Epithelial cell of proximal tubule (primary cell): ENCODE measurements around the gene ZSCAN29. TPM values are rescaled to one million over a fixed set of nuclear protein-coding genes. Genes with fewer than 3 reads are reported as not detected.
A peak's percentile ranks its signal among the peaks of the same experiment; 100 is the strongest.
"Not testable (repeated sequence)": the region's sequence is repeated elsewhere in the genome, so short reads cannot be mapped to it uniquely, and the experiment has no call there.

ENCODE experiments used
- DNase-seq: peaks from one replicate; pipeline ENCODE4 v3.0.0-alpha.2; 2011; ENCODE audit warnings: low read depth
- H3K4me3 ChIP-seq: 2 replicates; pipeline ENCODE4 v1.5.1; 2011; ENCODE audit warnings: low read depth, mild to moderate bottlenecking, low read length
- total RNA-seq: library from RNA; depleted of rRNA; stranded (reverse); fragments of >200 nt; gene quantifications from 2 replicates; pipeline ENCODE4 v1.2.3, GENCODE V29; 2015
- TF ChIP-seq, protein P1 (sequence below): conservative IDR thresholded peaks from 2 replicates; pipeline ENCODE4 v1.5.1; 2012; ENCODE audit warnings: low read depth, mild to moderate bottlenecking, low read length

ZSCAN29 gene
- total RNA-seq, 1 donor from 2014 or later, result 29.1 TPM

DNA sequence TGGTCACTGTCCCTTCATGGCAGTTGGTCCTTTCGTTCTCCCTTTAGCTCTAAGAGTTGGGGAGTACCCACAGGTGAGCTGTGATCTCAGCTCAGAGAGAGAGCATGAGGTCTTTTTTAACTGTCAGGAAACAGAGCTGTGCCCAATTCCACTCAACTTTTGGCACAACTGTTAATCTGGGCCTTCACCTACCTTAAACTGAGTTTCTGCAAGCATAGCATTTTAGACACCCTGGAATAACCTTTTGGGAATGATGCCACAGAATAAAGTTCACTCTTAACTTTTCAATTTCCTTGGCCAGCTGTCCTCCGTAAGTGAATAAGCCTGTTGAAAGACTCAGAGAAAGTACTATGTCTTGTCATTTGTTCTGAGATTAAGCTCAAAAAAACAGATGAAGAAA, 36.0 kb upstream of the ZSCAN29 start:
- TF ChIP-seq, protein P1, sequence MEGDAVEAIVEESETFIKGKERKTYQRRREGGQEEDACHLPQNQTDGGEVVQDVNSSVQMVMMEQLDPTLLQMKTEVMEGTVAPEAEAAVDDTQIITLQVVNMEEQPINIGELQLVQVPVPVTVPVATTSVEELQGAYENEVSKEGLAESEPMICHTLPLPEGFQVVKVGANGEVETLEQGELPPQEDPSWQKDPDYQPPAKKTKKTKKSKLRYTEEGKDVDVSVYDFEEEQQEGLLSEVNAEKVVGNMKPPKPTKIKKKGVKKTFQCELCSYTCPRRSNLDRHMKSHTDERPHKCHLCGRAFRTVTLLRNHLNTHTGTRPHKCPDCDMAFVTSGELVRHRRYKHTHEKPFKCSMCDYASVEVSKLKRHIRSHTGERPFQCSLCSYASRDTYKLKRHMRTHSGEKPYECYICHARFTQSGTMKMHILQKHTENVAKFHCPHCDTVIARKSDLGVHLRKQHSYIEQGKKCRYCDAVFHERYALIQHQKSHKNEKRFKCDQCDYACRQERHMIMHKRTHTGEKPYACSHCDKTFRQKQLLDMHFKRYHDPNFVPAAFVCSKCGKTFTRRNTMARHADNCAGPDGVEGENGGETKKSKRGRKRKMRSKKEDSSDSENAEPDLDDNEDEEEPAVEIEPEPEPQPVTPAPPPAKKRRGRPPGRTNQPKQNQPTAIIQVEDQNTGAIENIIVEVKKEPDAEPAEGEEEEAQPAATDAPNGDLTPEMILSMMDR, result no peak
- no peak for DNase-seq
- H3K4me3 ChIP-seq, result no peak overlapping the region

DNA sequence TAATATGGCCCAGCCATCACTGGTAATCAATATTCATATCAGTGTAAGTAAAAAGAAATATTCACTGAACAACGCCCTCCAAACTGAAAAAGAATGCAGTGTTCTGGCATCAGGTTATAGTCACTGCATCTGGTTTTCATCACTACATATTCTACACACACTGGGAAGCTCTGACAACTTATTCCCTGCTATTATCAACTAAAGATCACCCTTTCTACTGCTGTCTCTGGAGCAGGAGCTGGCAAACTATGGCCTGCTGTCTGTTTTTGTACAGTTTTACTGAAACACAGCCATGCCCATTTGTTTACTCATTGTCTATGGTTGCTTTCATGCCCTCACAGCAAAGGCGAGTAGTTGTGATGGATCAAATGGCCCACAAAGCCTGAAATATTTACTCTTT, 35.3 kb upstream of the ZSCAN29 start:
- TF ChIP-seq, protein P1, result no peak
- no peak for DNase-seq

DNA sequence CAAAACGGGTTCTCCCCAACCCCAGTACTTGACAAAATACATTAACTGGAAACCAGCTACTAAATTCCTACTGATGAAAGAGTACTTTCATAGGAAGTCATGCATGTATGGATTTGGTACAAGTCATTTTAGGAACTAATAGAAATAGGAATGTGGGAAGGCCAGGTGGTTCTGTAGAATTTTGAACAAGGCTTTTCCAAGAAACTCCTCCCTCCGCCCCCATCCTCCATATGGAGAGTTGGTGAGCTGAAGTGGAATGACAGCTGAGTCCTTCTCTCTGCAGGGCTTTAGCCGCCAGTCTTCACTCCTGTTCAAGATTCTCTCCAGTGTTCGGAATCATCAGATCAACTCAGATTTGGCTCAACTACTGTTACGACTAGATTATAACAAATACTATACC, 33.3 kb upstream of the ZSCAN29 start:
- DNase-seq, result no peak
- TF ChIP-seq, protein P1, result no peak
- H3K4me3 ChIP-seq, result no peak overlapping the region

More for the DNA sequence above, 35.3 kb upstream of the ZSCAN29 start:
- no peak overlapping the region for H3K4me3 ChIP-seq

DNA sequence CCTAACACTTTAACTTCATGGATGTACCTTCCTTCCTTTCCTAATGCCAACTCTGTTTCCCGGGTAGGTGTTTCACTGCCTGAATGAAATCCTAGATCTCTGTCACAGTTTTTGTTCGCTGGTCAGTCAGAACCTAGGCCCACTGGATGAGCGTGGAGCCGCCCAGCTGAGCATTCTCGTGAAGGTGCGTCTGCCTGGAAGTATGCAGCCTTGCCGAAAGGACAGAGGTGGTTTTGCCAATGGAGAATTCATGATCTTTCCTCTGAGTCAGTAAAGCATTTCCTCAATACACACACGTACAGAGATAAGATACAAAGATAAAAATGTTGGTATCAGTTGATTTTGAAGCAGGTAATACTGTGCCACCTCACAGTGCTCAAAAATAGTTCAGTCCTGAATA, 32.8 kb upstream of the ZSCAN29 start:
- TF ChIP-seq, protein P1, result no peak
- no peak overlapping the region for H3K4me3 ChIP-seq
- no peak for DNase-seq

DNA sequence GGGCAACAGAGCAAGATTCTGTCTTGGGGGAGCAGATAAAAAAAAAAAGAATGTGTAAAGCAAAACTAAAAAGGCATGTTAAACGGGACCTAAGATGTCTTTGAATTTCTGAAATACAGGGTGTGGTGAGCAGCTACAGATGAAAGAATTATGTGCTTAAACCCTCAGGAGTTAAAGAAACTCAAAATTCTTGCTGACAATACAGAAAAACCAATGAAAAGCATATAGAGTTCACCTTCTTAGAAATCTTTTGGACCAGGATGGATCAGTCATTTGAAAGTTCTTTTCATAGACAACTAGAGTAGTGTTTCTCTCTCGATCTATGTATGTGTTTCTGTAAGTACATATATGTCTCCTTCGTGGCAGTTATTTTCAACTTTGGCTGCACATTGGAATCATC, 31.4 kb upstream of the ZSCAN29 start:
- DNase-seq, result no peak
- H3K4me3 ChIP-seq, result no peak overlapping the region
- TF ChIP-seq, protein P1, result no peak

DNA sequence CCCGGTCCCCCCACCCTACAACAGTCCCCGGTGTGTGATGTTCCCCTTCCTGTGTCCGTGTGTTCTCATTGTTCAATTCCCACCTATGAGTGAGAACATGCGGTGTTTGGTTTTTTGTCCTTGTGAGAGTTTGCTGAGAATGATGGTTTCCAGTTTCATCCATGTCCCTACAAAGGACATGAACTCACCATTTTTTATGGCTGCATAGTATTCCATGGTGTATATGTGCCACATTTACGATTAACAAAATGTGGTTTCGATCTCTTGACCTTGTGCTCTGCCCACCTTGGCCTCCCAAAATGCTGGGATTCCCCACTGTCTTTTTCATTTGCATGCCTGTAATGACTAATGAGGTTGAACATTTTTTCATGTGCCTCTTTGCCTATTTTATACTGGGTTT, 22.7 kb upstream of the ZSCAN29 start:
- not testable (repeated sequence) for H3K4me3 ChIP-seq, DNase-seq

DNA sequence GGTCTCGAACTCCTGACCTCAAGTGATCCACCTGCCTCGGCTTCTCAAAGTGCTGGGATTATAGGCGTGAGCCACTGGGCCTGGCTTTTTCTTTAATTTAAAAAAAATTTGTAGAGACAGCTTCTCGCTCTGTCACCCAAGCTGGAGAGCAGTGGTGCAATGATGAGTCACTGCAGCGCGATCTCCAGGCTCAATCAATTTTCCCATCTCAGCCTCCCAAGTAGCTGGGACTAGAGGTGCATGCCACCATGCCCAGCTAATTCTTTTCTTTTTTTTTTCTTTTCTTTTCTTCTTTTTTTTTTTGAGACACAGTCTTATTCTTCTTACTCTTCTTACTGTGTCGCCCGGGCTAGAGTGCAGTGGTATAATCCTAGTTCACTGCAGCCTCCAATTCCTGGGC, 19.9 kb upstream of the ZSCAN29 start:
- TF ChIP-seq, protein P1, result no peak
- DNase-seq, result peak; percentile 16
- H3K4me3 ChIP-seq, result no peak overlapping the region

DNA sequence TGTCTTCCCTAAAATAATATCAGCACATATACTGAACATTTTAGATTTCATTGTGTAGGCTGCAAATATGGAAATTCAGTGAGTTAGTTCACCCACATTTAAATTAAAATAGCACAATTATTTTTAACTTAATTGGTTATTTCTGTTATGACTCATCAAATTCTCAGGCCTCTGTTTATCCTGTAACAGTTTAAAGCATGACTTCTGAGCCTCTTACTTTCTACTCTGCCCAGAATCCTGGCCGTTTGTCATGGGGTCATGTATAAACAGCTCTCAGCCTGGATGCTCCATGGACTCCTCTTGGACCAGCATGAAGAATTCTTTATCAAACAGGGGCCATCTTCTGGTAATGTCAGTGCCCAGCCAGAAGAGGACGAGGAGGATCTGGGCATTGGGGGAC, 12.2 kb upstream of the ZSCAN29 start:
- TF ChIP-seq, protein P1, result no peak
- no peak for DNase-seq
- no peak overlapping the region for H3K4me3 ChIP-seq
